ENCODE data around the gene IRX4.

DNA sequence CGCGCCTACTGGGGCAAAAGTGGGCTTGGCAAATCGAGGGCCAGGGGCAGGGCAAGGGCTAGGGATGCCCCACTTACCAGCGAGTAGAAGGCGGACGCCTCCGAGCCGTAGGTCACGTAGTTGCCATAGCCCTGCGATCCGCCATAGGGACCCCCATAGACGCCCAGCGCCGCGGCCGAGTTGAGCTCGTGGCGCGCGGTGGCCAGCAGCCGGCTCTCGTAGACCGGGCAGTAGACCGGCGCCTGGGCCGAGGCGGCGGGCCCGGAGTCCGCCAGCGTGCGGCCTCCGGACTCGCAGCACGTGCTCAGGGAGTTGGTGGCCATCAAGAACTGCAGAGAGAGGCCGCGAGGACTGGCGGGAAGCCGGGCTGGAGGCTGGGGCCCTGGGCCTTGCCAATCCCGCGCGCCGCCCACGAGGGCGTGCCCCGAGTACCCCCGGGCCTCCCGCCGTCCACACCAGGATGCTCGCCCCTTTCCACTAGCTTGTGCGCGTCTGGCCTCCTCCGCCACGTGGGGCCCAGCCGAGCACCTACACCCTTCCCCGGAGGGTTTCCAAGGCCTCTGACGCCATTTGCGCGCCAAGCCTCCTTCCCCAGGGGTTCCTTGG, 891 bp downstream of the IRX4 start:
- TF ChIP-seq CTCF (IDR thresholded peaks at IDR 0.05; ENCODE audit: low read depth, low read length, missing input control) (no peak), GABPA (IDR thresholded peaks at IDR 0.05 in 1 of 2, conservative IDR thresholded peaks at IDR 0.05 in 1 of 2) (no peak), YY1 (IDR thresholded peaks at IDR 0.05) (no peak), RAD21 (IDR thresholded peaks at IDR 0.05) (no peak), SP1 (IDR thresholded peaks at IDR 0.05) (no peak), TAF1 (conservative IDR thresholded peaks at IDR 0.05) (no peak), ATF3 (IDR thresholded peaks at IDR 0.05) (no peak)
- TF ChIP-seq, protein P1, sequence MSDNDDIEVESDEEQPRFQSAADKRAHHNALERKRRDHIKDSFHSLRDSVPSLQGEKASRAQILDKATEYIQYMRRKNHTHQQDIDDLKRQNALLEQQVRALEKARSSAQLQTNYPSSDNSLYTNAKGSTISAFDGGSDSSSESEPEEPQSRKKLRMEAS (IDR thresholded peaks at IDR 0.05), result no peak
- TF ChIP-seq, protein P2, sequence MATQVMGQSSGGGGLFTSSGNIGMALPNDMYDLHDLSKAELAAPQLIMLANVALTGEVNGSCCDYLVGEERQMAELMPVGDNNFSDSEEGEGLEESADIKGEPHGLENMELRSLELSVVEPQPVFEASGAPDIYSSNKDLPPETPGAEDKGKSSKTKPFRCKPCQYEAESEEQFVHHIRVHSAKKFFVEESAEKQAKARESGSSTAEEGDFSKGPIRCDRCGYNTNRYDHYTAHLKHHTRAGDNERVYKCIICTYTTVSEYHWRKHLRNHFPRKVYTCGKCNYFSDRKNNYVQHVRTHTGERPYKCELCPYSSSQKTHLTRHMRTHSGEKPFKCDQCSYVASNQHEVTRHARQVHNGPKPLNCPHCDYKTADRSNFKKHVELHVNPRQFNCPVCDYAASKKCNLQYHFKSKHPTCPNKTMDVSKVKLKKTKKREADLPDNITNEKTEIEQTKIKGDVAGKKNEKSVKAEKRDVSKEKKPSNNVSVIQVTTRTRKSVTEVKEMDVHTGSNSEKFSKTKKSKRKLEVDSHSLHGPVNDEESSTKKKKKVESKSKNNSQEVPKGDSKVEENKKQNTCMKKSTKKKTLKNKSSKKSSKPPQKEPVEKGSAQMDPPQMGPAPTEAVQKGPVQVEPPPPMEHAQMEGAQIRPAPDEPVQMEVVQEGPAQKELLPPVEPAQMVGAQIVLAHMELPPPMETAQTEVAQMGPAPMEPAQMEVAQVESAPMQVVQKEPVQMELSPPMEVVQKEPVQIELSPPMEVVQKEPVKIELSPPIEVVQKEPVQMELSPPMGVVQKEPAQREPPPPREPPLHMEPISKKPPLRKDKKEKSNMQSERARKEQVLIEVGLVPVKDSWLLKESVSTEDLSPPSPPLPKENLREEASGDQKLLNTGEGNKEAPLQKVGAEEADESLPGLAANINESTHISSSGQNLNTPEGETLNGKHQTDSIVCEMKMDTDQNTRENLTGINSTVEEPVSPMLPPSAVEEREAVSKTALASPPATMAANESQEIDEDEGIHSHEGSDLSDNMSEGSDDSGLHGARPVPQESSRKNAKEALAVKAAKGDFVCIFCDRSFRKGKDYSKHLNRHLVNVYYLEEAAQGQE (IDR thresholded peaks at IDR 0.05), result no peak
